GM18498 (cell line): Measurements from ENCODE around the gene NCK2.
"Not testable (repeated sequence)": the region's sequence is repeated elsewhere in the genome, so short reads cannot be mapped to it uniquely, and the experiment has no call there.

Source experiments
- ATAC-seq: cut with Tn5 transposase; IDR thresholded peaks from one replicate; pipeline ENCODE4 v1.9.1; 2021; ENCODE audit warnings: mild to moderate bottlenecking, moderate library complexity; ENCODE audit not compliant: unreplicated experiment

NCK2 gene

GRCh38 chr2:105883911-105884694 is 139.4 kb downstream of the NCK2 start:
- no peak for ATAC-seq

DNA sequence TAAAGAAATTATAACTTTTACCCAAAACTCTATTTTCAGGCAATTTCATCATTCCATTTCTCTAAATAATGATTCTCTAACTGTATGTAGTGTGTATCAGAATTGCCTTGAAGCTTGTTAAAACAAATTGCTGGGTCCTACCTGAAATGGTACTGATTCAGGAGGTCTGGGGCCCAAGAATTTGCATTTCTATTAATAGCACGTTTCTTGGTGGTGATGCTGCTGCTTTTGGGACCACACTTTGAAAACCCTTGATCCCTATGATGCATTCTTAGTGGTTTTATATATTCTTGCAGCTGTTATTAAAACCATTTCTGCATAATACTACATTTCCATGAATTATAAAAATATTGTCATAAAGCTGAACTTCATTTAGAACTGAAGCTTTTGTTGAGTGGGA is 140.7 kb downstream of the NCK2 start:
- ATAC-seq, result no peak

GRCh38 chr2:105886029-105886454 is 141.3 kb downstream of the NCK2 start:
- no peak for ATAC-seq

DNA sequence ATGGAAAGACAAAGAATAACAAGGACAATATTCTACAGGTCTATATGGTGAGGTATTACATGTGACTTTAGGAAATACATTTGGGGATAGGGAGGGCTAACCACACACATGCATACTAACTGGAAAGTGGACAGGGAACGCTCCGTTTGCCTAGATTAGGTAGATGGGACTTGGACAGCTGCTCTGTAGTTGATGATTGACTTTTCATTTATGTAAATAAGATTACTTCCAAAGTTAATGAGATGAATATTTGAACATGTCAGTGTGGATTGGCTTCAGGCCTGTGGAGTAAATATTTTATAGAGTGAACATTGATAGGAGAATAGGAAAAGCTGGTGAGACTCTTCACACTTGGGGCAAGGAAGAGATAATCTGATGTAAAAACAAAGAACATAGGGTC is 142.0 kb downstream of the NCK2 start:
- ATAC-seq, result no peak

DNA sequence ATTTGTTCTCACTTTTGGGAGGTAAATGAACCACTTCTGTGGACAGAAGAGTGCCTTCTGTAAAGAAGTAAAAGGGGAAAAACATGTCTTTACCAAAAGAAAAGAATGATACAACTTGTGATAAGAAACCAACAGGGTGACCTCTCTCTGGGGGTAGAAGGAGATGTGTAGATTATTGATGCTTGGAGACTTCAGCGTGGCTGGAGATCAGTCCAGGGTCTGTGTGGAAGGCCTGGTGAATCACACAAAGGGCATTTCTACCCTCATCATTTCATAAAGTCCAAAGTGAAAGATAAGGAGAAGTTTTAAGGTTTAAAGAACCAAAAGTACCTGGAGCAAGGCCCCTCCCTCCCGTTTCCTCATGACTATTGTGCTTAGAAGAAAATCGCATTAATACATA is 142.5 kb downstream of the NCK2 start:
- no peak for ATAC-seq

GRCh38 chr2:105888625-105889024 is 143.9 kb downstream of the NCK2 start:
- no peak for ATAC-seq

- ATAC-seq, result no peak
These were observed 144.3 kb downstream of the NCK2 start for GRCh38 chr2:105889046-105889445.

GRCh38 chr2:105890111-105890510 is 145.4 kb downstream of the NCK2 start:
- ATAC-seq, result no peak

- ATAC-seq, result no peak
These were observed 146.1 kb downstream of the NCK2 start for GRCh38 chr2:105890856-105891255.

- no peak for ATAC-seq
These were observed 148.6 kb downstream of the NCK2 start for GRCh38 chr2:105893011-105893995.

GRCh38 chr2:105894327-105894944 is 149.7 kb downstream of the NCK2 start:
- ATAC-seq, result no peak

- ATAC-seq, result no peak
These were observed 151.5 kb downstream of the NCK2 start for GRCh38 chr2:105895990-105896764.

DNA sequence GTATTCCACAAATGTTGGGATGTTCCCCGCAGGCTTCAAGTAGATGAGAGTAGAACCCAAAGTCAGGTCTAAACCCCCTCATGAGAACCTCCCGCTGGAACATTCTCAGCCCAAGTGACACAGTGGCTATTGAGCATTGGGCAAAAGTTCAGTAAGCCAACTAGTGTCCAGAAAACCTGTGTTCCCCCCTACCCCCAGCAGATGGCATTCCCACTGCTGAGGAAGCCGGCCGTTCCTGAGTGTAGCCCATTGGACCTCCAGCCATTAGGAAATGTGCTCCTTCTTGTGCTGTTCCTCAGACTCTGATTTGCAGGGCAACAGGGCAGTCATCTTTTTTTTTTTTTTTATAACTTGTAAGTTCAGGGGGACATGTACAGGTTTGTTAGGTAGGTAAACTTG is 152.1 kb downstream of the NCK2 start:
- no peak for ATAC-seq

- ATAC-seq, result not testable (repeated sequence)
These were observed 153.0 kb downstream of the NCK2 start for GRCh38 chr2:105897694-105898093.

DNA sequence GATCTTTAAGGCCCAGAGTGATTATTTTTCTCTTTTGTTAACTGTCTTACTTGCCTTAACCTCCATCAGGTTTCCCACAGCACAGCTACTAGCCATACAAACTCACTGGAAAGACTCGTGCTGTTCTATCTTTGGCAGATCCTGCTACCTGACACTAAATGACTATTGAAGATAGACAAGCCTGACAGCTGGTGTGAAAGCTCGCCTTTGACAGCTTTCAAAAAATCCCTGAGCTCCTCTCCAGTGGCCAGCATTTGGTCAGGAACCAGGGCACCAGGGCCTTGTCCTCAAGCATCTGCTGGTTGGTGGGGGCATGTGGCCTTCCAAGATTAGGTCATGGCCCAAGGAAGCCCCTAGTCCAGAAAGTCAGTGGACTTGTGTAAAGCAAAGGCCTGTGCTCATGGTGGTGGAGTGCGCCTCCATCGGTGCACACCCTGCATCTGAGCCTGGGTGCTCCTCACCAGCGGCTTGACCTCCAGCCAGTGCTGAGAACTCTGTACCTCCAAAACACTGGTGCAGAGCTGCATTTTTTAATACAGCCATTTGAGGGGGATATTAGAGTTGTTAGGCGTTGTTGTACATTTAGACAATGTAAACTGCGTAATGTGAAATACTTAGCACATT is 158.5 kb downstream of the NCK2 start:
- ATAC-seq, result no peak

GRCh38 chr2:105904938-105905337 is 160.2 kb downstream of the NCK2 start:
- peak; percentile 89 for ATAC-seq

DNA sequence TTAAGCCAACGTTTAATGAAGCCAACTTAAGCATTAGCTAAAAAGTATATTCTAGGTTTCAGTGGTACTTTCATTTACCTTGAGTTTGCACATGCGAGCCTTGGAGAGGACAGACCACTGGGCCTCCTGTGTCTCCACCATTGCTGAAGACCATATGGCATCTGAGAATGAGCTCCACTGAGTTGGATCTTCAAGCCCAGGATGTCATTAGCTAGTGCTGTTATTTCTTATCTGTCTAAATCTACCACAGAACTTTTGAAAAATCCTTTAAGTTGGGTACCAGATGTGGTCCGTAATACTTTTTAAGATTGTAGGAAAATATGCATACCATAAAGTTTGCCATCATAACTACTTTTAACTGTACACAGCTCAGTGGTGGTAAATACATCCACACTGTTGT is 161.8 kb downstream of the NCK2 start:
- ATAC-seq, result no peak

- ATAC-seq, result no peak
These were observed 162.5 kb downstream of the NCK2 start for GRCh38 chr2:105907184-105907583.

GRCh38 chr2:105909215-105909614 is 164.5 kb downstream of the NCK2 start:
- no peak for ATAC-seq
